HG02763 (cell line): ENCODE results near the gene PDIA4.

ENCODE experiments used
- ATAC-seq: cut with Tn5 transposase; IDR thresholded peaks from one replicate; pipeline ENCODE4 v1.9.1; 2021; ENCODE audit warnings: mild to moderate bottlenecking, moderate library complexity; ENCODE audit not compliant: unreplicated experiment

The PDIA4 gene

GRCh38 chr7:148975896-148976295 lies 52.4 kb downstream of the PDIA4 start:
- ATAC-seq: no peak

DNA sequence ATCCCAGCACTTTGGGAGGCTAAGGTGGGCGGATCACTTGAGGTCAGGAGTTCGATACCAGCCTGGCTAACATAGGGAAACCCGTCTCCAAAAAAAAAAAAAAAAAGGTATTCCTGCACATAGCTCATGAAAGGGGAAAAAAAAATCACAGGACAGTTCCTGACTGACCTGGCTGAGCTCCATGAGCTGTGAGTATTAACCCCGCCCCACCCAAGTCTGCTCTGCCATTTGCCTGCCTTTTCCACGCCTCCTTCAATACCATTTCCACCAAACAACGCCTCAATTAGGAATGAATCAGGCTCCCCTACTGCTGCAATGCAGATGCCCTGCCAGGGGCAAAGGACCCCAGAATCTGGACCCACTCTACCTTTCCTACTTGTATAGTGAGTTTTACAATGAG lies 55.0 kb downstream of the PDIA4 start:
- ATAC-seq: no peak

GRCh38 chr7:148972375-148972774 lies 55.9 kb downstream of the PDIA4 start:
- ATAC-seq: no peak

- ATAC-seq: no peak
Measured at GRCh38 chr7:148967602-148968001, 60.7 kb downstream of the PDIA4 start.

GRCh38 chr7:148967032-148967372 lies 61.3 kb downstream of the PDIA4 start:
- no peak for ATAC-seq

DNA sequence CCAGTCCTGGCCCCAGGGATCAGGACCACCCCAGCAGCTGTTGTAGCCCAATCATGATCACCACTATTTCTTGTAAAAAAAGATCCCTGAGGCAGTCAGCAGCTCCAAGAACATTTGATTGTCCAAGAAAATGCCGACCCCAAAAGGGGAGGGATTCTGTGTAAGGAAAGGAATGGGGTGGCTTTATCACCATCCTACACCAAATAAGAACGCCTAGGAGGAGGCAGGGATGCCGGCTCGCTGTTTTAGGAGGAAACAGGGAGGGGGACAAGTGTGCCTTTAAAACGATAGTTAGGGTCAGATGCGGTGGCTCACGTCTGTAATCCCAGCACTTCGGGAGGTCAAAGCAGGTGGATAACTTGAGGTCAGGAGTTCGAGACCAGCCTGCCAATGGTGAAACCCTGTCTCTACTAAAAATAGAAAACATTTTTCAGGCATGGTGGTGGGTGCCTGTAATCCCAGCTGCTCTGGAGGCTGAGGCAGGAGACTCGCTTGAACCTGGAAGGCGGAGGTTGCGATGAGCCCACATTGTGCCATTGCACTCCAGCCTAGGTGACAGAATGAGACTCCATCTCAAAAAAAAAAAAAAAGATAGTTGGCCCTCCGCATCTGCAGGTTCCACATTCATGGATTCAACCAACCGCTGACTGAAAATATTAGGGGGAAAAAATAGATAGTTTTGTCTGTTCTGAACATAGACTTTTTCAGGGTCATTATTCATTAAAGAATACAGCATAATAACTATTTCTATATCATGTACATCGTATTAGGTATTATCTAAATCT lies 63.6 kb downstream of the PDIA4 start:
- ATAC-seq: no peak

- no peak for ATAC-seq
Measured at GRCh38 chr7:148963583-148964482, 64.5 kb downstream of the PDIA4 start.

DNA sequence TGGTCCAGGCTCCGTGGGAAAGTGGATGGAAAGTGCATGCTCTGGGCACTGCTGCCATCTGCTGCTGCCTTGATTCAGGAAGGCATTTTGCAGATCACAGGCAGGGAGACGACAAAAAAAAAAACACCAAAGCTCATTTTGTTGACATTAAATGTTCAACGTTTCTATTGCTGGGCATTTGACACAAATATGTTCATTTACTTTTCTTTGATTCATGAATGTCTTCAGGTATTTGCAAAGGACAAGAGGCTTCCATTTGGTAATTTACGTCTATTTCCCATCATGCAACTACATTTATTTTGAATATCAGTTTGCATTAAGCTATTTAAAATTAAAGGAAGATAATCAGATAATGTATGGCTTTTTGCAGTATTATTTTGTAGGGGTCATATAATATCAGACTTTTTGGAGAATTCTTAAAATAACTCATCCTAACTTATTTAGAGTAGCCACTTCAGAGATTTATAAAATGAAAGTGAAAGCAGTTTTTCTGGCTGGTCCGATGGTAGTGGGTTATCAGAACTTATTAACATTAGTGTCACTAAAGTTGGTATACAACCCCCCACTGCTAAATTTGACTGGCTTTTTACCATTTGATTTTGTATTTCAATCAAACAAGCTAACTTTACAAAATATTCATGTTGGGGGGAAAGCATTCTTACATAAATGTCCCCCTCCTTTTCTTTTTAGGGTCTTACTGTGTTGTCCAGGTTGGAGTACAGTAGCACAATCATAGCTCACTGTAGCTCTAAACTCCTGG lies 65.3 kb downstream of the PDIA4 start:
- peak; percentile 61 for ATAC-seq

GRCh38 chr7:148962440-148962822 lies 65.9 kb downstream of the PDIA4 start:
- ATAC-seq: no peak

GRCh38 chr7:148959726-148960125 lies 68.6 kb downstream of the PDIA4 start:
- no peak for ATAC-seq

GRCh38 chr7:148958061-148958460 lies 70.2 kb downstream of the PDIA4 start:
- ATAC-seq: no peak

GRCh38 chr7:148954766-148955165 lies 73.5 kb downstream of the PDIA4 start:
- no peak for ATAC-seq

DNA sequence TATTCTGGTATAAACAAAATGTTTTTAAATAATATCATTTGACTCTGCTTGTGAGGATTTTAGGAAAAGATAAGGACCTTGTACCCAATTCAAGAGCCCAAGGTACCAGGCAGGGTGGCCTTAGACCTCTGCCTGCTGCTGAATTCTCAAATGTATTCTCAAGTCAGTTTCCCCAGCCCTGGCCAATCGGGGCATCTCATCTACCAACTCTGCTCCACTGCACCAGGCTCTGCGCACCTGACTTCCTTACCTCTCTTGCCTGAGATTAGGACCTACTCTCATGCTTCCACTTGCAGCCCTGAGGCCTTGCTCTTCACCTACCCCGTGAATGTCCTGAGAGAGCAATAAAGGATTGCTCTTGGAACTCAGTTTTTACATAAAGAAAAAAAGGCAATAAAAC lies 74.6 kb downstream of the PDIA4 start:
- ATAC-seq: no peak
